HG03039 (cell line): ENCODE results near the gene CBR3.

ENCODE experiments used
- ATAC-seq: cut with Tn5 transposase; IDR thresholded peaks from one replicate; pipeline ENCODE4 v1.9.1; 2021; ENCODE audit warnings: mild to moderate bottlenecking, moderate library complexity; ENCODE audit not compliant: unreplicated experiment

CBR3 gene

DNA sequence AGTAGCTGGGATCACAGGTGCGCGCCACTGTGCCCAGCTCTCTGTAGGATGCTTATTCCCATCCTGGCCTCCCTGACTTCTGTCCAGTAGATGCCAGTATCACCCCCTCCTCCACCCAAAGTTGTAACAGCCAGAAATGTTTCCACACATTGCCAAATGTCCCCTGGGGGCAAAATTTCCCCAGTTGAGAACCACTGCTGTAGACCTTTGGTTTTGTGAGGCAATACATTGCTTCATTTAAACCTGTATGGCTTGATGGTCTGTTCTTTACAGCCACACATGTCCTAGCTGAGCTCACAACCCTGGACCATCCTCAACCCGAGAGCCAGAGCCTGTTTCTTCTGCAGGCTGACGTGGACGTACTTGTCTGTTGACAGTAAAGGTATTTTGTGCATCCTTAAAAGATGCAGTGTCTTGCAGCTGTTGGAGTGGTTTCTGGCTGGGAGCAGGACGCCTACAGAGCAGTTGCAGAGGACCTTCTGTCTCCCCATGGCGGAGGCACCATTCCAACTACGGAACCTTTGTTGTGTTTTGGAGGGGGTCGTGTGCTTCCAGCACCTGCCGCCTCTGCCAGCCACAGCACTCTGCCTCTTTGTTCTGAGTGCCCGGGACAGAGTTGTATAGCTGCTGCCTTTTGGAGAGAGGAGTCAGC, 48.4 kb downstream of the CBR3 start:
- no peak for ATAC-seq

DNA sequence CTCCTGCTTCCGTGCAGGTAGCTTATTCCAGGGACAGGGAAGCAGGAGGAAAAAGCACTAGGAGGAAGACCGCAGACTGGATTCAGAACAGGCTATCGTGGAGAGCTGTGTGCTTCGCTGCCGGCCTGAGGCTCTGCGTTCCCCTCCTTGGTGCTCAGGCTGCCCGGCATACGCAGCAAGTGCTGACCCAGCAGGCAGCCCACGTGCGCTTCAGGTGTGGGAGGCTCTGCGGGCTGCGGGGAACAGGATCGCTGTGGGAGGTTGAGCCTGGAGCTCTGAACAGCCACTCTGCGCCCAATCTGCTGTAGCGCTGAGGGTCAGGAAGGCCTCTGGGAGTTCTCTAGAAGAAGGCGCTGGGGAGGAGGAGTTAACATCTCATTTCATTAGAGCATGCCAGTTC, 49.7 kb downstream of the CBR3 start:
- ATAC-seq = no peak

DNA sequence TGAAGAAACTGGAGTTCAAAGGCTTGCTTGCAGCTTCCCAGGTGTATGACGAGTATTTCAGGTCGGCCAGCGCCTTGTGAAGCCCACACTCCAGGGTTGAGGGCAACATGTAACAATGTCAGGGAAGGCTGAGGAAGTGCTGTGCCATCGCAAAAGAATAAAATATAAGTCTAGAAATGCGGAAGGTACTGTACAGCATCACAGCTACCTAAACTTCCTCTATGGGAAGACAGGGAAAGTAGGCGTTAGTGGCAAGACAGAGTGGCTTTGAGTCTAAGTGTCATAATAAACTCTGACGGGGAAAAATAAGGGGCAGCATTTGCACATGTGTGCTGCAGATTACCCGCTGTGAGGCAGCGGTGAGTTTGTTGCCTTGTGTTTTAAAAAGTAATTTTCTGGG, 50.6 kb downstream of the CBR3 start:
- ATAC-seq = no peak

DNA sequence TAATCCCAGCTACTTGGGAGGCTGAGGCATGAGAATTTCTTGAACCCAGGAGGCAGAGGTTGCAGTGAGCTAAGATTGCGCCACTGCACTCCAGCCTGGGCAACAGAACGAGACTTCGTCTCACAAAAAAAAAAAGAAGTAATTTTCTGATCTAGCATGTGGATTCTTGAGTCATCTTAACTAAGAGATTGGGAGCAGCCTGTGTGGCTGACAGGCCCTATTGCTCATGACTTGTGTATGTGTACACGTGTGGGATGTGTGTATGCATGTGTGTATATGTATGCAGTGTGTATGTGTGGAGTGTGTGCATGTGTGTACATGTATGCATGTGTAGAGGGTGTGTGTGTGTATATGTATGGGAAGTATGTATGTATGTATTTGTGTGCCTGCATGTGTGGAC, 51.2 kb downstream of the CBR3 start:
- ATAC-seq = no peak

DNA sequence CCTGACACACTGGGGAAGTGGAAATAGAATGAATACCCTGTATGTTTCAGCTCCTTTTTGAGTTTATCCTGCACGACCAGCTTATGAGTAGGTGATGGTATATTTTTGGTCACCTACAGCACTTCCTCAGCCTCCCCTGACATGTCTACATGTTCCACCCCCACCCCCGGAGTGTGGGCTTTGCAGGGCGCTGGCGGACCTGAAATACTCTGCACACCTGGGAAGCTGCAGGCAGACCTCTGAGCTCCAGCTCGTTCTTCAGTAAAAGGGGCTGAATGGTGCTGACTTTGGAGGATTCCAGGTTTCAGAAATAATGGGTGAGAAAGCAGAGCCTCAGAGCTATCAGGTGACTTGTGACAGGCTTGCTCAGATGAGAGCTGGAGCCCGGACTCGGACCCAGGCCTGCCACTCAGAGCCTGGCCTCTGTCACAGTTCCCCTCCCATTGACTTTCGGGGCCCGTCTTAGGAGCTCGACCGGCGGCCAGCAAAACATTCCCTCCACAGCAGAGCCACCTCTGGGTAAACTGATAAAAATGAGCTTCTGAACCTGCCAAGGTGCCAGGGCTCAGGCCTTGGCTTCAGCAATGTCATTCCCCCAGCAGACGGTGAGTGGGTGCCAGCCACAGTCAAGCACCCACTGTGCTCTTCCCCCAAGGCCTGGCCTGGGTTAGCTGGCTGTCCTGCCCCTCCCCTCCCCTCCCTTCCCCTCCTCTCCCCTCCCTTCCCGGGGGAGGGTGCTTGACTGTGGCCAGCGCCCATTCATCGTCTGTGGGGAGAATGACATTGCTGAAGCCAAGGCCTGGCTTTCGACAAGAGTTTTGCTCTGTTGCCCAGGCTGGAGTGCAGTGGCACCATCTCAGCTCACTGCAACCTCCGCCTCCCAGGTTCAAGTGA, 51.9 kb downstream of the CBR3 start:
- no peak for ATAC-seq

DNA sequence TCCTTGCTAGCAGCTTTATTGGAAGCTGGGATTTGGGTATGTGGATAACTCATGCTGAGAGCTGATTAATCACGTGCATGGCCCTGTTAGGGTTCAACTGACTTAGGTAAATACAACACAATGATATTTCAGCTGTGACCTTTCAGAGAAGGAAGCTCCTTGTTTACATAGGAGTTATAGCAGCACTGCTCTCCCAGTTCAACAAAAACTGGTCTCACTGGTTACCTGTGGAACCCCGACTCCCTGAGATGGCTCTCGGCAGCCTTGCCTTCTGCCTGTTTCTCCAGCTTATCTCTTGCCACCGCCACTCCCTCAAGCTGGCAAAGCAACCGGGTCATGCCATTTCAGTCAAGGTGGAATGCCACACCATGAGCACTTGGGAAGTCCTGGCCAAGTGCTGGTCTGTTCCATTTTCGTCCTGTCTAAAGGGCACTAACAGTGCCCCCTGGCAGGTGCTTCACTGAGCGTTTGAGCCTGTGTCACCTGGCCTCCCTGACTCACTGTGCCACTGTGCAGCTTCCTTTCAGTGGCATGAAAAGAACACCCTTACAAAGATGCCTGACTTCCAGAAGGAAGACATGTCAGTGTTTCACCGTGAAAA, 53.3 kb downstream of the CBR3 start:
- no peak for ATAC-seq

DNA sequence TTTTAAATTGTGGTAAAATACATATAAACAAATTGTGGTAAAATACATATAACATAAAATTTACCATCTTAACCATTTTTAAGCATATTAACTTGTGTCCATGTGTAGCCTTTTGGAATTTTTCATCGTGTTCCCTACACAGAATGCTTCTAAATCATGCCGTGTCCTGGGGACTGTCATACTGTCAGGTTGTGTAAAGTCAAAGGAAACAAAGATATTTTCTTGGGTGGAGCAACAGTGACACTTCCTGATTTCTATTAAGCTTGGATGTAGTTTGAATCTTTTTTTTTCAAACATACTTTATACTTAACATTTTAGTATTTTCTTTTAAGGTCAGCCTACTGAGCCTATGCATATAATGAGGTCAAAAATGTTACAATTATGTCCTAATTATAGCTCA, 54.1 kb downstream of the CBR3 start:
- ATAC-seq = no peak

DNA sequence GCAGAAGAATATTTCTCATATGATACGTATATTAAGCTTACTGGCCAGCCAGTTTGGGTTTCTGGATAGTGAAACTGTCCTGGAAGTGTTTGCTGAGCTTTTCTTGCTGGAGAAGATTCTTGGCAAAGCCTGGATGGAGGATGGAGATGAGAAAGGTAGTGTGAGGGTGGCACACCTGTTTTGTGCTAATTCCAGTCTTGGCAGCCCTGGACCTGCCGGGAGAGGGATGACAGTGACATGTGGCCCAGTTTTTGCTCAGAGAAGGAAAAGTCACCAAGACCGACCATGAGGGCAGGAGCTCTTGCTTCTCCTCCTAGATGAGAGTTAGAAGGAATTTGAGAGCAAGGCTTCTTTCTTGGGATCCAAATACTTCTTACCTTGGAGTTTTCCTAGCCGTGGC, 55.9 kb downstream of the CBR3 start:
- no peak for ATAC-seq

DNA sequence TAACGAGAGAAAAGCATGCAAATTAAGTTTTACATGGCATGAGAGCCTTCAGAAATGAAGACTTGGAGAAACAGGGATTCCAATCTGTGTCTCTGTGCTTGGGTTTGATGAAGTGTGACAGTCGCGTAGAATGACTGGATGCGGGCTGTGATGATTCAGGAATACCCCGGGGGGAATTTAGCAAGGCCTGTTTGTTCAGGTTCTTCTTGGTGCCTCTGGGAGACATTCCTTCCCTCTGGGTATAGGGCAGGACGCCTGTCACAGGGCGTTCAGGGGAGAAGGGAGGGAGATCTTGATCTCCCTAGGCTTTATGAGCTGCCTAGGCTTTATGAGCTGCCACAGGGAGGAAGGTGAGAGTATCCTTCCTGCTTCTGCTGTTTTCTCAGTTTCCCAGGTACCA, 58.3 kb downstream of the CBR3 start:
- no peak for ATAC-seq

DNA sequence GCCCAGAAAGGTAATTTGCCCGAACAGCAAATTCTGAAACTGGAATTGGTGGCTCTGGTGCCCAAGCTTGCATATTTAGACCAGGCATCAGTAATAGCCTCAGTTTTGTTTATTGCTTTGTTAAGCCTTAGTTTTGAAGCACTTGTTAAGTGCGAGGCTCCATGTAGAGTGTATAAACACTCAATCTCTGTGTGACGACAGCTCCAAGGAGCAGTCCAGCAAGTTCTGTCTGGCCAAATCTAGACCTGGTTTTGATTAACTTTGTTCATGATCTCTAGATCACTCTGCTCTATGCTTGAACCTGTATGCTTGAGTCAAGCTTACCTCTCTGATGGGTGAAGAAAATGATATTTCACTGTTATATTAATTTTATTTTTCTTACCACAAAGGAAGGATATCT, 59.1 kb downstream of the CBR3 start:
- ATAC-seq = no peak

DNA sequence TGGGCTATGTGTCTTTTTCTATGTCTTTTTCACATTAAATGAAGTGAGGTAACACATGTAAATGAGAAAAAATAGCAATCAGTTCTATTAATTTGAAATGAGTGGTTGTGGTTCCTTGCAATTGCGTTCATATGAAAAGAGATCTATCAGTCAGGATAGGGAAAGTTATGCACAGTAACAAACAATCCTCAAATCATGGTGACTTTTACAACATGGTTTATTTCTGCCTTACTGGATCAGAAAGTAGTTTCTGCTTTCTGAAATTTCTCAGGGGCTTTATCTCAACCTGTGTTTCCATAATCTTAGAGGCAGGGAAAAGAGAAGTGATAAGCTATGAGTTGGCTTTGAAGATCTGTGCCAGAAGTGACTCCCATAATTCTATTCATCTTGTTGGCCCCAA, 60.7 kb downstream of the CBR3 start:
- no peak for ATAC-seq
